ENCODE results near the gene LIAS.
"Not testable (repeated sequence)": the region's sequence is repeated elsewhere in the genome, so short reads cannot be mapped to it uniquely, and the experiment has no call there.

LIAS gene

GRCh38 chr4:39458505-39459300, at the start of gene LIAS, which contains the start of gene RPL9:
TSS of gene LIAS (plus strand) at chr4:39459056. CDS start at chr4:39459118, 62 bp downstream.
TSS of gene RPL9 (minus strand) at chr4:39458922. CDS start at chr4:39458439, 483 bp downstream.
- peak within 1 kb of the TSS; percentile 91 for H3K4me3 ChIP-seq (ENCODE audit: low read depth, low read length)
- peak; percentile 99 for DNase-seq (ENCODE audit: low read depth, low spot score)
- TF ChIP-seq, protein P1, sequence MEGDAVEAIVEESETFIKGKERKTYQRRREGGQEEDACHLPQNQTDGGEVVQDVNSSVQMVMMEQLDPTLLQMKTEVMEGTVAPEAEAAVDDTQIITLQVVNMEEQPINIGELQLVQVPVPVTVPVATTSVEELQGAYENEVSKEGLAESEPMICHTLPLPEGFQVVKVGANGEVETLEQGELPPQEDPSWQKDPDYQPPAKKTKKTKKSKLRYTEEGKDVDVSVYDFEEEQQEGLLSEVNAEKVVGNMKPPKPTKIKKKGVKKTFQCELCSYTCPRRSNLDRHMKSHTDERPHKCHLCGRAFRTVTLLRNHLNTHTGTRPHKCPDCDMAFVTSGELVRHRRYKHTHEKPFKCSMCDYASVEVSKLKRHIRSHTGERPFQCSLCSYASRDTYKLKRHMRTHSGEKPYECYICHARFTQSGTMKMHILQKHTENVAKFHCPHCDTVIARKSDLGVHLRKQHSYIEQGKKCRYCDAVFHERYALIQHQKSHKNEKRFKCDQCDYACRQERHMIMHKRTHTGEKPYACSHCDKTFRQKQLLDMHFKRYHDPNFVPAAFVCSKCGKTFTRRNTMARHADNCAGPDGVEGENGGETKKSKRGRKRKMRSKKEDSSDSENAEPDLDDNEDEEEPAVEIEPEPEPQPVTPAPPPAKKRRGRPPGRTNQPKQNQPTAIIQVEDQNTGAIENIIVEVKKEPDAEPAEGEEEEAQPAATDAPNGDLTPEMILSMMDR (IDR thresholded peaks at IDR 0.05; ENCODE audit: insufficient read depth, low read length, missing control alignments): no peak
- ChIA-PET CTCF (interaction anchor here (1.0 to 1.5 kb wide), 2 partner anchors 10 to 515 kb away, joined by 5 to 7 read pairs; no protein-coding TSS in a partner anchor), POLR2A (interaction anchor here (0.6 to 1.5 kb wide), 8 partner anchors 11 to 569 kb away, joined by 3 to 4 read pairs (median 4); partner anchors contain the start of genes SMIM14, UBE2K and UGDH)

GRCh38 chr4:39410415-39410814, 48.4 kb upstream of the LIAS start:
- CTCF ChIA-PET: no interaction called here
- POLR2A ChIA-PET: no interaction called here
- no peak for DNase-seq (ENCODE audit: low read depth, low spot score)
- TF ChIP-seq, protein P1 (IDR thresholded peaks at IDR 0.05; ENCODE audit: insufficient read depth, low read length, missing control alignments): no peak
- no peak overlapping the region for H3K4me3 ChIP-seq (ENCODE audit: low read depth, low read length)

DNA sequence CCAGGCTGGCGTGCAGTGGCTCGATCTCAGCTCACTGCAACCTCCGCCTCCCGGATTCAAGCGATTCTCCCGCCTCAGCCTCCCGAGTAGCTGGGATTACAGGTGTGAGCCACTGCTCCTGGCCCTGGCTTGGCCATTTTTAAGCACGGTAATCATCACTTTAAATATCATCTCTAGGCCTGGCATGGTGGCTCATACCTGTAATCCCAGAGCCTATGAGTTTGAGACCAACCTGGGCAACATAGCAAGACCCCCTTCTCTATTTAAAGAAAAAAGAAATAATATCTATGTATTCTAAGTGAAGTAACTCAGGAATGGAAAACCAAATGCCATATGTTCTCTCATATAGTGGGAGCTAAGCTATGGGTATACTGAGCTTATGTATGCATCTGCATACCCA, 47.3 kb upstream of the LIAS start:
- CTCF ChIA-PET: interaction anchor here (1.6 kb wide), 1 partner anchor 18 kb away, joined by 3 read pairs; no protein-coding TSS in a partner anchor
- H3K4me3 ChIP-seq (ENCODE audit: low read depth, low read length); POLR2A ChIA-PET; DNase-seq (ENCODE audit: low read depth, low spot score): not testable (repeated sequence)

DNA sequence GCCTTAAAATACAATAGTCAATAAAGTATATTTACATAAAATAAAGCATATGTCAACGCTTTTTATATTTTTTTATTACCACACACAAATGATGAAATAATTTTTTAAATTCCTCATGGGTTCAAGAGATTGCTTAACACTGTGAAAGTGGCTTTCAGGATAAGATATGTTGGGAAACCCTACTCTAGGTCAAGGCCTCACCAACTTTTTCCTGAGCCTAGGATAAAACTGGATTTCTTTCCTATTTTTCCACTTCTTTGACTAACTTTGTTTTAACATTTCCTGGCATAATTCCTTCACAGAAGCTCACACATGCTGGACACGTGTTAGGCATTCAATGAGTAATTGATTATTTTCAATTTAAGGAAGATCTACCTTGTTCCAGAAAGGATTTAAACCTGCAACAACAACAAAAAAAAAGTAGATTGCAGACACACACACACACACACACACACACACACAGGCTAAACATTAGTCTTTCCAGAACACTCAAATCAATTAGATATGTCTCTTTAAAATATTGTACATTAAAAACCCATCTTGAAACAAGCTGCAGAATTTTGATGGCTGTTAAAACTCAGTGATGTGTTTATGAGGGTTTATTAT, 43.1 kb upstream of the LIAS start:
- TF ChIP-seq, protein P1 (IDR thresholded peaks at IDR 0.05; ENCODE audit: insufficient read depth, low read length, missing control alignments): no peak
- ChIA-PET POLR2A (no interaction called here), CTCF (interaction anchor here (1.4 kb wide), 1 partner anchor 20 kb away, joined by 4 read pairs; no protein-coding TSS in a partner anchor)
- no peak overlapping the region for H3K4me3 ChIP-seq (ENCODE audit: low read depth, low read length)
- no peak for DNase-seq (ENCODE audit: low read depth, low spot score)

- H3K4me3 ChIP-seq (ENCODE audit: low read depth, low read length): no peak overlapping the region
- POLR2A ChIA-PET: no interaction called here
- CTCF ChIA-PET: interaction anchor here (0.7 kb wide), 1 partner anchor 935 kb away, joined by 4 read pairs; no protein-coding TSS in a partner anchor
Measured at GRCh38 chr4:39422247-39422646, 36.6 kb upstream of the LIAS start.

DNA sequence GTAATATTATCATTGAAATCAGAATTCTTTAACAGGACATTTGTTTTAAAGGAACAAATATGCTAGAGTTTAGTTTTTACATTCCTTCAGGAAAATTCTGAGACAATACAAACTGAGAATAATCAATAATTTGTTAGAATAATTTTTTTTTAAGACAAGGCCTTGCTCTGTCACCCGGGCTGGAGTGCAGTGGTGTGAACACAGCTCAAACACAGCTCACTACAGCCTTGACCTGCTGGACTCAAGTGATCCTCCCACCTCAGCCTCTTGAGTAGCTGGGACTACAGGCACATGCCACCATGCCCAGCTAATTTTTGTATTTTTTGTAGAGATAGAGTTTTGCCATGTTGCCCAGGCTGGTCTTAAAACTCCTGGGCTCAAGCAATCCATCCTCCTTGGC, 33.6 kb upstream of the LIAS start:
- POLR2A ChIA-PET; DNase-seq (ENCODE audit: low read depth, low spot score); H3K4me3 ChIP-seq (ENCODE audit: low read depth, low read length): not testable (repeated sequence)
- CTCF ChIA-PET: interaction anchor here (1.7 kb wide), 1 partner anchor 11 kb away, joined by 4 read pairs; no protein-coding TSS in a partner anchor

More at GRCh38 chr4:39422247-39422646, 36.6 kb upstream of the LIAS start:
- TF ChIP-seq, protein P1 (IDR thresholded peaks at IDR 0.05; ENCODE audit: insufficient read depth, low read length, missing control alignments): no peak
- DNase-seq (ENCODE audit: low read depth, low spot score): no peak

DNA sequence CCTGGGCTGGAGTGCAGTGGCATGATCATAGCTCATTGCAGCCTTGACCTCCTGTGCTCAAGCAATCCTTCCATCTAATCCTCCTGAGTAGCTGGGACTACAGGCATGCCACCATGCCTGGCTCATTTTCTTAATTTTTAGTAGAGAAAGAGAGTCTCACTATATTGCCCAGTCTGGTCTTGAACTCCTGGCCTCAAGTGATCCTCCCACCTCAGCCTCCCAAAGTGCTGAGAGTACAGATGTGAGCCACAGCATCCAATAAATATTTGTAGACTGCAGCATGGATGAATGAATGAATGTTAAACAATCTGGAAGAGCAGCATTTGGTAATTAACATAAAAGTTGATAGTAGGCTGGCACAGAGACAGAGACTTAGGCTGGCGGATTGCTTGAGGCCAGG, 32.1 kb upstream of the LIAS start:
- TF ChIP-seq, protein P1 (IDR thresholded peaks at IDR 0.05; ENCODE audit: insufficient read depth, low read length, missing control alignments): no peak
- DNase-seq (ENCODE audit: low read depth, low spot score): no peak
- ChIA-PET POLR2A (no interaction called here), CTCF (no interaction called here)
- no peak overlapping the region for H3K4me3 ChIP-seq (ENCODE audit: low read depth, low read length)

Measured in AG04449 (cell line).